B cell (primary cell): ENCODE data around the gene LMO1. TPM values are rescaled to one million over a fixed set of nuclear protein-coding genes. Genes with fewer than 3 reads are reported as not detected.

ENCODE experiments used
- ATAC-seq: fragments of 200-7000 bp; cut with Tn5 transposase; one replicate; pipeline ENCODE4 v1.10.0; 2021; ENCODE audit warnings: low read depth, mild to moderate bottlenecking, moderate number of reproducible peaks, moderate library complexity
- CTCF ChIA-PET: fragments of 350-600 bp; sonication (Branson Sonifier 250); formaldehyde crosslinking; loops from one replicate; lab custom pipeline; 2021; ENCODE audit warnings: antibody characterized with exemption, inconsistent platforms; lab: Charles Lee
- POLR2A ChIA-PET: fragments of 350-600 bp; sonication (Branson Sonifier 250); formaldehyde crosslinking; loops from one replicate; lab custom pipeline; 2021; ENCODE audit warnings: antibody characterized with exemption; lab: Charles Lee
- DNase-seq: peaks from one replicate; pipeline ENCODE4 v3.0.0; 2013
- H2AFZ ChIP-seq: 2 replicates; pipeline ENCODE4 v1.6.1; 2012; ENCODE audit warnings: mild to moderate bottlenecking, low read depth, low read length; ENCODE audit not compliant: insufficient read depth, poor library complexity, severe bottlenecking
- H3K27ac ChIP-seq, 2 donors: 1 replicate in 1 of 2; 2 replicates in 1 of 2; pipeline ENCODE4 v1.5.1; 2012 to 2013; ENCODE audit warnings: low read length in 2 of 2, mild to moderate bottlenecking in 2 of 2, moderate library complexity in 1 of 2
- H3K27me3 ChIP-seq, 4 experiments: fragments of 200-600 bp in 1 of 4; sonication (generic) in 1 of 4; replicated peaks in 1 of 4; 1 replicate in 2 of 4; 2 replicates in 2 of 4; pipeline versions ENCODE4 v1.6.1 to v1.7.0; 2013 to 2016; ENCODE audit warnings: low read length in 3 of 4, mild to moderate bottlenecking in 2 of 4, mixed read lengths in 1 of 4, moderate library complexity in 1 of 4; ENCODE audit not compliant: insufficient read depth in 4 of 4, control insufficient read depth in 3 of 4; ENCODE audit errors: control extremely low read depth in 1 of 4
- H3K36me3 ChIP-seq, 2 experiments: replicated peaks in 1 of 2; 1 replicate in 1 of 2; 2 replicates in 1 of 2; pipeline versions ENCODE4 v1.6.1 to v1.7.1; 2013; ENCODE audit warnings: low read length in 1 of 2; ENCODE audit not compliant: insufficient read depth in 2 of 2, control insufficient read depth in 1 of 2; ENCODE audit errors: control extremely low read depth in 1 of 2, extremely low read depth in 1 of 2
- H3K4me1 ChIP-seq, 2 donors: fragments of 200-600 bp in 1 of 2; sonication (generic) in 1 of 2; 1 replicate in 1 of 2; 2 replicates in 1 of 2; pipeline versions ENCODE4 v1.5.1 to v1.6.1; 2013 to 2017; ENCODE audit warnings: low read length in 2 of 2; ENCODE audit not compliant: control insufficient read depth in 2 of 2, insufficient read depth in 2 of 2
- H3K4me2 ChIP-seq: replicated peaks from 2 replicates; pipeline ENCODE3; 2012; ENCODE audit warnings: mild to moderate bottlenecking, low read depth, low read length; ENCODE audit not compliant: poor library complexity, severe bottlenecking
- H3K4me3 ChIP-seq, 5 experiments: fragments of 200-600 bp in 1 of 5; sonication (generic) in 1 of 5; 1 replicate in 3 of 5; 2 replicates in 2 of 5; pipeline versions ENCODE4 v1.5.1 to v1.7.0; 2011 to 2016; ENCODE audit warnings: low read length in 4 of 5, mild to moderate bottlenecking in 4 of 5, low read depth in 2 of 5, control low read depth in 1 of 5, moderate library complexity in 1 of 5; ENCODE audit not compliant: insufficient read depth in 1 of 5; ENCODE audit errors: control extremely low read depth in 1 of 5, extremely low read depth in 1 of 5
- H3K79me2 ChIP-seq: fragments of 200-600 bp; sonication (generic); one replicate; pipeline ENCODE4 v1.6.0; 2016; ENCODE audit warnings: low read length; ENCODE audit not compliant: control insufficient read depth, insufficient read depth
- H3K9ac ChIP-seq: fragments of 200-600 bp; sonication (generic); 2 replicates; pipeline ENCODE4 v1.6.1; 2017; ENCODE audit warnings: mild to moderate bottlenecking, low read length, moderate library complexity
- H3K9me3 ChIP-seq, 3 donors: one replicate each; pipeline versions ENCODE4 v1.6.1 to v1.7.1; 2013; ENCODE audit warnings: low read length in 2 of 3; ENCODE audit not compliant: control insufficient read depth in 2 of 3, insufficient read depth in 1 of 3; ENCODE audit errors: control extremely low read depth in 1 of 3
- H4K20me1 ChIP-seq: 2 replicates; pipeline ENCODE4 v1.6.0; 2012; ENCODE audit warnings: mild to moderate bottlenecking, low read length; ENCODE audit not compliant: insufficient read depth, control insufficient read depth, poor library complexity, severe bottlenecking
- H3K27ac Mint-ChIP-seq: one replicate; pipeline ENCODE4 v1.8.0; 2021; ENCODE audit warnings: mixed read lengths
- H3K27me3 Mint-ChIP-seq: one replicate; pipeline ENCODE4 v1.8.0; 2021; ENCODE audit warnings: mixed read lengths
- H3K4me1 Mint-ChIP-seq: one replicate; pipeline ENCODE4 v1.8.0; 2021; ENCODE audit warnings: mixed read lengths
- H3K4me3 Mint-ChIP-seq: one replicate; pipeline ENCODE4 v1.8.0; 2021; ENCODE audit warnings: mixed read lengths
- H3K9me3 Mint-ChIP-seq: one replicate; pipeline ENCODE4 v1.8.0; 2022; ENCODE audit warnings: mixed read lengths; ENCODE audit not compliant: insufficient read depth
- CTCF ChIP-seq: fragments of 200-600 bp; IDR thresholded peaks from one replicate; pipeline ENCODE4 v1.8.0; 2022; ENCODE audit warnings: antibody characterized with exemption, mild to moderate bottlenecking
- EZH2 ChIP-seq: IDR thresholded peaks from 2 replicates; pipeline ENCODE4 v1.6.1; 2012; ENCODE audit warnings: borderline replicate concordance, low read depth, mild to moderate bottlenecking, moderate library complexity, low read length; ENCODE audit not compliant: insufficient read depth, poor library complexity, severe bottlenecking
- WGBS: methylation state at CpG from one replicate; pipeline ENCODE4 v1.1.5; 2013; ENCODE audit warnings: missing lambda C conversion rate; ENCODE audit not compliant: insufficient coverage; 5-methylcytosine and 5-hydroxymethylcytosine counted together
- intact Hi-C: fragments of 100-400 bp; cut with micrococcal nuclease; formaldehyde crosslinking; loops from one replicate; pipeline ENCODE4 v1.10.0; 2022
- polyA plus RNA-seq: library from polyadenylated mRNA; depleted of rRNA; stranded (reverse); fragments of >200 nt; gene quantifications from 2 replicates; pipeline ENCODE4 v1.2.3, GENCODE V29; 2012
- total RNA-seq, 2 donors: library from RNA; stranded (reverse); fragments of 120-200 nt in 1 of 2; gene quantifications; 1 replicate in 1 of 2; 2 replicates in 1 of 2; pipeline versions ENCODE4 v1.2.3 to v1.2.4, GENCODE V29; 2013 to 2022

LMO1 gene
- total and polyA plus RNA-seq, 2 donors (not counting 1 experiment from before 2014, with no cell fraction given): 0.22 TPM; not detected in 1

DNA sequence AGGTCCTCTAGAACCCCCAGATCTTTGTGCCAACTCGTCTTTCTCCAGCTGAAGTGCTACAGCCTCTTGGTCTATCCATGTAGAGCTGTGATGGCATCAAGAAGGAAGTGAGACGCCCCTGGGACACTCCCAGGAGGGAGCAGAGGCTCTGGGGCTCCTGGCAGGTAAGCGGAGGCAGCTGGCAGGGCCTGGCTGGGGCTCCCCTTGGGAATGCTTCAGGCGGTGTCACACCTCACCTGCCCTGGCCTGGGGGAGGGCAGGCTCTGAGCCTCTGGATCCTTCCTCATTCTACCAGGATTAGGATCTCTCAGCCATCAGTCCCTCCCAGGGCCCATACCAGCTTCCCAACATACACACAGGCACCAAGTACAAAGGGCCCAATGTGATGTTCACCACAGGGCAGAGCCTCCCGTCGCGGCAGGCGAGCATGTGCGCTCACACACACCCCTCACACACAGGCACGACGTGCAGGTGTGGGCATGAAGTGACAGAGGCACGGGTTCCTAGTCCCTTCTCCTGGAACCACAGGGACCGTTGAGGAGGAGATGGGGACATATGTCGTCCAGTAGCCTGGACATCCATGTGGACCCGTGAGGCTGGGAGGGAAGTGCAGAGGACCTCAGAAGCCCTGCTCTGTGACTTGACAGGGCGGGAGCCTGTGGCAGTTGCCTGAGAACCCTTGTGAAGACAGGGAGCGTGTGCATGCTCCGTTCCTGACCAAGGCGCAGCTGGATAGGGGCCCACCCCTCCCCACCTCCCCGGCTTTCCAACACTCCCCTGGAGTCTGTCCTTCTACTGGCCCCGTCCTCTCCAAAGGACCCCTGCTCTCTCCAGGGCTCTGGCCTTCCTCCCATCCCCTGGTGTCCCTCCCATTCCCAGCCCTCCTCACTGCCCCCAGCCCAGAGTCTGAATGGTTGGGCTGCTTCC lies 32.5 kb downstream of the LMO1 start:
- Mint-ChIP-seq H3K4me3 (no peak overlapping the region), H3K27ac (no peak overlapping the region), H3K27me3 (no peaks in the 10 kb centered on the region), H3K9me3 (no peaks in the 10 kb centered on the region), H3K4me1 (peaks cover 13% of the 10 kb centered on the region)
- Histone ChIP-seq H3K36me3 (no peaks in the 10 kb centered on the region), H3K4me2 (no peak overlapping the region), H3K27ac (no peak overlapping the region), H3K4me3 (no peak overlapping the region), H4K20me1 (no peaks in the 10 kb centered on the region), H3K4me1 (peaks cover 6 to 10% of the 10 kb centered on the region in 2 donors), H3K27me3 (peaks cover 0 to 2% (median 0%) of the 10 kb centered on the region in 4 experiments), H2AFZ (no peak overlapping the region), H3K9ac (no peak overlapping the region), H3K79me2 (no peaks in the 10 kb centered on the region), H3K9me3 (no peaks in the 10 kb centered on the region)
- 84% methylated on average over 18 of the region's 21 CpGs for WGBS
- CTCF ChIA-PET: interaction anchor here (1.4 to 5.2 kb wide), 2 partner anchors 33 to 336 kb away, joined by 4 to 40 read pairs; partner anchors contain the start of gene LMO1
- DNase-seq: no peak
- no peak for TF ChIP-seq EZH2
- TF ChIP-seq CTCF: no peak
- no peak for ATAC-seq
- POLR2A ChIA-PET: no interaction called here
- intact Hi-C loops: no loop called here
